Measurements from ENCODE around the gene STAU1.
"Not testable (repeated sequence)": the region's sequence is repeated elsewhere in the genome, so short reads cannot be mapped to it uniquely, and the experiment has no call there.

Gene STAU1

GRCh38 chr20:49161428-49162152 is 26.5 kb downstream of the STAU1 start:
- no peak for DNase-seq

GRCh38 chr20:49160057-49160929 is 27.8 kb downstream of the STAU1 start:
- DNase-seq: no peak

GRCh38 chr20:49157146-49157545 is 31.0 kb downstream of the STAU1 start:
- DNase-seq: no peak

GRCh38 chr20:49156481-49156880 is 31.7 kb downstream of the STAU1 start:
- no peak for DNase-seq

- DNase-seq: no peak
Observed at GRCh38 chr20:49151436-49151835, 36.7 kb downstream of the STAU1 start.

GRCh38 chr20:49149281-49150045 is 38.7 kb downstream of the STAU1 start:
- no peak for DNase-seq

- DNase-seq: no peak
Observed at GRCh38 chr20:49148601-49149000, 39.5 kb downstream of the STAU1 start.

- DNase-seq: no peak
Observed at GRCh38 chr20:49147296-49147695, 40.8 kb downstream of the STAU1 start.

GRCh38 chr20:49146442-49147225 is 41.5 kb downstream of the STAU1 start:
- DNase-seq: no peak

- DNase-seq: no peak
Observed at GRCh38 chr20:49140834-49141233, 47.3 kb downstream of the STAU1 start.

GRCh38 chr20:49140411-49140810 is 47.7 kb downstream of the STAU1 start:
- no peak for DNase-seq

GRCh38 chr20:49138431-49138830 is 49.7 kb downstream of the STAU1 start:
- no peak for DNase-seq

- no peak for DNase-seq
Observed at GRCh38 chr20:49136817-49137571, 51.1 kb downstream of the STAU1 start.

- not testable (repeated sequence) for DNase-seq
Observed at GRCh38 chr20:49134797-49135196, 53.3 kb downstream of the STAU1 start.

GRCh38 chr20:49133571-49133970 is 54.6 kb downstream of the STAU1 start:
- no peak for DNase-seq

- no peak for DNase-seq
Observed at GRCh38 chr20:49132995-49133478, 55.1 kb downstream of the STAU1 start.

GRCh38 chr20:49123982-49124381 is 64.2 kb downstream of the STAU1 start:
- DNase-seq: no peak

GRCh38 chr20:49122920-49123319 is 65.2 kb downstream of the STAU1 start:
- DNase-seq: no peak

GRCh38 chr20:49119988-49120387 is 68.1 kb downstream of the STAU1 start:
- no peak for DNase-seq

GRCh38 chr20:49118307-49118706 is 69.8 kb downstream of the STAU1 start:
- DNase-seq: no peak

GRCh38 chr20:49115564-49115963 is 72.6 kb downstream of the STAU1 start:
- DNase-seq: no peak

All from NCI-H187 treated with DMSO at 0.1 percent for 48 hours (cell line).